IMR-90 (cell line): ENCODE measurements around the gene INTS6L. TPM values are rescaled to one million over a fixed set of nuclear protein-coding genes. Genes with fewer than 3 reads are reported as not detected.

ENCODE experiments used
- ATAC-seq: fragments of 200-7000 bp; cut with Tn5 transposase; 2 replicates; pipeline ENCODE4 v1.9.1; 2020; ENCODE audit warnings: low read depth, mild to moderate bottlenecking, moderate library complexity
- Bru-seq: library from RNA; stranded (reverse); fragments of 400-500 nt; gene quantifications from one replicate; lab custom pipeline; 2021; lab: Mats Ljungman, UMichigan
- BruChase-seq, 2 experiments: library from RNA; stranded (reverse); fragments of 400-500 nt; gene quantifications; one replicate each; lab custom pipeline; 2021; lab: Mats Ljungman, UMichigan
- BruUV-seq: library from RNA; stranded (reverse); fragments of 400-500 nt; replicated peaks from 2 replicates; lab custom pipeline; 2021; lab: Mats Ljungman, UMichigan
- CTCF ChIA-PET: fragments of 300-600 bp; formaldehyde crosslinking; extraction: SDS; loops from one replicate; lab custom pipeline; 2021; ENCODE audit warnings: antibody characterized with exemption; lab: Yijun Ruan, JAX
- POLR2A ChIA-PET: fragments of 300-600 bp; sonication (Branson Sonifier 250); formaldehyde crosslinking; loops from one replicate; lab custom pipeline; 2022; ENCODE audit warnings: antibody characterized with exemption; ENCODE audit not compliant: unreplicated experiment; lab: Charles Lee
- DNase-seq: peaks from one replicate; pipeline ENCODE4 v3.0.0; 2013
- H2AFZ ChIP-seq: replicated peaks from 2 replicates; pipeline ENCODE3; 2013; ENCODE audit warnings: low read length, mild to moderate bottlenecking; ENCODE audit not compliant: poor library complexity
- H2AK5ac ChIP-seq: 2 replicates; pipeline ENCODE4 v1.6.1; 2013; ENCODE audit warnings: low read depth, low read length, inconsistent platforms
- H2AK9ac ChIP-seq: replicated peaks from 2 replicates; pipeline ENCODE3; 2013; ENCODE audit warnings: mild to moderate bottlenecking, low read depth, low read length, moderate library complexity; ENCODE audit not compliant: poor library complexity
- H2BK120ac ChIP-seq: 2 replicates; pipeline ENCODE4 v1.6.1; 2013; ENCODE audit warnings: low read depth, low read length, inconsistent platforms
- H2BK15ac ChIP-seq: 3 replicates; pipeline ENCODE4 v1.6.1; 2013; ENCODE audit warnings: low read depth, low read length, inconsistent platforms
- H2BK20ac ChIP-seq: 2 replicates; pipeline ENCODE4 v1.6.1; 2013; ENCODE audit warnings: low read depth, mild to moderate bottlenecking, inconsistent platforms, low read length, moderate library complexity
- H2BK5ac ChIP-seq: 2 replicates; pipeline ENCODE4 v1.6.1; 2013; ENCODE audit warnings: mild to moderate bottlenecking, low read depth, low read length, inconsistent platforms; ENCODE audit not compliant: poor library complexity, severe bottlenecking
- H3K14ac ChIP-seq: replicated peaks from 2 replicates; pipeline ENCODE4 v1.6.1; 2013; ENCODE audit warnings: low read depth, low read length, inconsistent platforms
- H3K18ac ChIP-seq: 2 replicates; pipeline ENCODE4 v1.6.1; 2013; ENCODE audit warnings: low read depth, low read length, control low read depth
- H3K23ac ChIP-seq: 2 replicates; pipeline ENCODE4 v1.6.1; 2013; ENCODE audit warnings: low read depth, low read length, inconsistent platforms
- H3K27ac ChIP-seq: 2 replicates; pipeline ENCODE4 v1.5.1; 2013; ENCODE audit warnings: mild to moderate bottlenecking, control low read depth, low read length; ENCODE audit not compliant: insufficient read depth
- H3K27me3 ChIP-seq: 2 replicates; pipeline ENCODE4 v1.6.1; 2013; ENCODE audit warnings: low read length; ENCODE audit not compliant: control insufficient read depth, insufficient read depth
- H3K36me3 ChIP-seq: 2 replicates; pipeline ENCODE4 v1.6.1; 2013; ENCODE audit warnings: low read length, mixed read lengths; ENCODE audit not compliant: control insufficient read depth, insufficient read depth
- H3K4ac ChIP-seq: 2 replicates; pipeline ENCODE4 v1.6.1; 2013; ENCODE audit warnings: low read depth, low read length, inconsistent platforms
- H3K4me1 ChIP-seq: 2 replicates; pipeline ENCODE4 v1.6.1; 2013; ENCODE audit warnings: low read length, mixed read lengths; ENCODE audit not compliant: control insufficient read depth, insufficient read depth
- H3K4me2 ChIP-seq: 2 replicates; pipeline ENCODE4 v1.6.1; 2013; ENCODE audit warnings: low read depth, mild to moderate bottlenecking, control low read depth, low read length, moderate library complexity
- H3K4me3 ChIP-seq: 2 replicates; pipeline ENCODE4 v1.5.1; 2013; ENCODE audit warnings: low read depth, mild to moderate bottlenecking, control low read depth, low read length, moderate library complexity; ENCODE audit not compliant: insufficient read depth
- H3K56ac ChIP-seq: 2 replicates; pipeline ENCODE4 v1.6.1; 2013; ENCODE audit warnings: low read length, inconsistent platforms; ENCODE audit not compliant: insufficient read depth; ENCODE audit errors: extremely low read depth
- H3K79me1 ChIP-seq, 2 experiments: 2 replicates each; pipeline ENCODE4 v1.6.1; 2013; ENCODE audit warnings: low read length in 2 of 2, inconsistent platforms in 1 of 2, low read depth in 1 of 2
- H3K9ac ChIP-seq: 2 replicates; pipeline ENCODE4 v1.6.1; 2013; ENCODE audit warnings: low read depth, low read length, control low read depth
- H3K9me1 ChIP-seq: 2 replicates; pipeline ENCODE4 v1.6.1; 2013; ENCODE audit warnings: low read length, inconsistent platforms; ENCODE audit not compliant: insufficient read depth
- H3K9me3 ChIP-seq: 2 replicates; pipeline ENCODE4 v1.6.1; 2013; ENCODE audit warnings: low read length; ENCODE audit not compliant: control insufficient read depth, insufficient read depth
- H4K20me1 ChIP-seq: 2 replicates; pipeline ENCODE4 v1.6.1; 2013; ENCODE audit warnings: low read length, inconsistent platforms; ENCODE audit not compliant: insufficient read depth
- H4K5ac ChIP-seq: 2 replicates; pipeline ENCODE4 v1.6.1; 2013; ENCODE audit warnings: mild to moderate bottlenecking, low read depth, low read length, control low read depth
- H4K8ac ChIP-seq, 2 experiments: 2 replicates each; pipeline ENCODE4 v1.6.1; 2013; ENCODE audit warnings: low read depth in 2 of 2, low read length in 2 of 2, control low read depth in 1 of 2, inconsistent platforms in 1 of 2
- H4K91ac ChIP-seq: 2 replicates; pipeline ENCODE4 v1.6.1; 2013; ENCODE audit warnings: low read depth, low read length, inconsistent platforms; ENCODE audit not compliant: insufficient read depth
- BHLHE40 ChIP-seq: fragments of 150-350 bp; IDR thresholded peaks from 2 replicates; pipeline ENCODE4 v1.6.1; 2016; ENCODE audit warnings: mild to moderate bottlenecking, low read depth, low read length
- CTCF ChIP-seq: conservative IDR thresholded peaks from 2 replicates; pipeline ENCODE4 v1.5.1; 2012; ENCODE audit warnings: mild to moderate bottlenecking, low read depth, low read length, improper control_type of control experiment
- FOS ChIP-seq: fragments of 150-350 bp; IDR thresholded peaks from 2 replicates; pipeline ENCODE4 v1.6.1; 2016; ENCODE audit warnings: low read depth, low read length
- MAZ ChIP-seq: IDR thresholded peaks from 2 replicates; pipeline ENCODE4 v1.6.1; 2012; ENCODE audit warnings: low read depth, mild to moderate bottlenecking, low read length, improper control_type of control experiment, moderate library complexity, borderline replicate concordance
- MXI1 ChIP-seq: IDR thresholded peaks from 2 replicates; pipeline ENCODE4 v1.6.1; 2012; ENCODE audit warnings: low read depth, mild to moderate bottlenecking, low read length, moderate library complexity, borderline replicate concordance
- NFE2L2 ChIP-seq: fragments of 150-350 bp; IDR thresholded peaks from 2 replicates; pipeline ENCODE4 v1.6.1; 2016; ENCODE audit warnings: low read depth, mild to moderate bottlenecking, low read length
- POLR2A ChIP-seq: IDR thresholded peaks from 2 replicates; pipeline ENCODE4 v1.6.1; 2012; ENCODE audit warnings: mild to moderate bottlenecking, low read depth, low read length
- USF2 ChIP-seq: fragments of 150-350 bp; IDR thresholded peaks from 2 replicates; pipeline ENCODE4 v1.6.1; 2017; ENCODE audit warnings: mild to moderate bottlenecking, antibody characterized with exemption, low read length, low read depth
- WGBS, 2 experiments: methylation state at CpG; one replicate each; pipeline versions ENCODE4 v1.1.5 to v1.1.7; 2013; ENCODE audit warnings: missing lambda C conversion rate in 2 of 2; ENCODE audit not compliant: insufficient read length in 1 of 2; ENCODE audit errors: extremely low coverage in 2 of 2; 5-methylcytosine and 5-hydroxymethylcytosine counted together
- dilution Hi-C: fragments of 300-500 bp; cut with HindIII; formaldehyde crosslinking; loops from one replicate; pipeline ENCODE4 v1.14.3; 2018; ENCODE audit warnings: low sequenced_read_pairs; ENCODE audit not compliant: unreplicated experiment
- in situ Hi-C: fragments of 300-500 bp; cut with MboI; formaldehyde crosslinking; loops from 3 replicates; pipeline ENCODE4 v1.14.3; 2019; ENCODE audit warnings: low sequenced_read_pairs, inconsistent platforms, mixed read lengths
- intact Hi-C: fragments of 100-400 bp; cut with micrococcal nuclease; formaldehyde crosslinking; loops from 2 replicates; pipeline ENCODE4 v1.10.0; 2022
- long read RNA-seq: library from polyadenylated mRNA; unstranded; transcript quantifications from one replicate; pipeline ENCODE4 v2.0.0, GENCODE V29; 2021; ENCODE audit not compliant: unreplicated experiment
- polyA plus RNA-seq, 3 experiments: library from polyadenylated mRNA; depleted of rRNA; stranded (reverse); fragments of >200 nt; gene quantifications; 2 replicates each; pipeline ENCODE4 v1.2.3, GENCODE V29; 2012; ENCODE audit warnings: low replicate concordance in 1 of 3
- total RNA-seq: library from RNA; depleted of rRNA; stranded (reverse); fragments of >200 nt; gene quantifications from 2 replicates; pipeline ENCODE4 v1.2.3, GENCODE V29; 2012; rRNA removed

INTS6L gene
- 2.7 and 3.9 TPM in 2 replicates for total RNA-seq
- polyA plus RNA-seq (2012; rRNA removed) = 4.6 and 5.1 TPM in 2 replicates
- polyA plus RNA-seq (2012; cell fraction: cytosol; rRNA removed) = 0.55 TPM in 2 replicates
- polyA plus RNA-seq (2012; cell fraction: nucleus; rRNA removed; ENCODE audit: low replicate concordance) = 7.2 and 48.9 TPM in 2 replicates
- Bru-seq, nascent RNA = percentile 54 among the genes with signal in this experiment
- BruChase-seq, experiment 1, labeled RNA remaining after a 6-hour chase = percentile 51 among the genes with signal in this experiment
- percentile 74 among the genes with signal in this experiment for BruChase-seq, experiment 2, labeled RNA remaining after a 2-hour chase
- long read RNA-seq, partial matches to known transcripts = 0 of 1 reads
- long read RNA-seq, other reads (novel, unspliced or antisense) = 1 of 1 reads

GRCh38 chrX:135520553-135521404 is at the start of gene INTS6L:
Gene INTS6L, plus strand, starts transcription at chrX:135520660. Its CDS starts 333 bp downstream, at chrX:135520993.
- no TSS peak for BruUV-seq
- 54% methylated on average over 7 of the region's 50 CpGs; no CpG with 5 or more reads in 1 of the 2 experiments for WGBS, 2 experiments
- H4K20me1 ChIP-seq = no peaks in the 10 kb centered on the region
- POLR2A ChIA-PET = interaction anchor here (1.2 kb wide), 1 partner anchor 10 kb away, joined by 4 read pairs; no protein-coding TSS in a partner anchor
- ATAC-seq = peak; percentile 74
- H4K8ac ChIP-seq = peak within 1 kb of the TSS; percentile 48 to 67; a peak in 3 of 4 replicates
- H3K4me3 ChIP-seq = peak within 1 kb of the TSS; percentile 88
- H2AK5ac ChIP-seq = no peak within 1 kb of the TSS
- in situ Hi-C loops (no loop called here), intact Hi-C loops (loop anchor here (5.0 kb wide), 1 partner anchor 33 kb away; no protein-coding TSS in a partner anchor), dilution Hi-C loops (no loop called here)
- H4K5ac ChIP-seq = peak within 1 kb of the TSS; percentile 24
- H3K27ac ChIP-seq = peak within 1 kb of the TSS; percentile 73
- peak within 1 kb of the TSS; percentile 2 for H3K18ac ChIP-seq
- peak within 1 kb of the TSS; percentile 73 for H3K9ac ChIP-seq
- H3K4ac ChIP-seq = peak within 1 kb of the TSS; percentile 31
- TF ChIP-seq USF2 (peak; percentile 95), POLR2A (peak; percentile 97), BHLHE40 (no peak), MXI1 (peak; percentile 15; the same call in 1 of the 2 replicates), CTCF (no peak), NFE2L2 (no peak), MAZ (peak; percentile 51), FOS (no peak)
- CTCF ChIA-PET = no interaction called here
- H3K4me2 ChIP-seq = peak within 1 kb of the TSS; percentile 80
- no peak within 1 kb of the TSS for H2BK120ac ChIP-seq
- no peaks in the 10 kb centered on the region for H3K27me3 ChIP-seq
- no peak within 1 kb of the TSS for H3K23ac ChIP-seq
- 0 out of 2 replicates have a peak within 1 kb of the TSS, but pooled peaks have one; percentile 36 for H3K14ac ChIP-seq
- peak within 1 kb of the TSS; percentile 77 for H2BK5ac ChIP-seq
- H3K79me1 ChIP-seq = no peaks in the 10 kb centered on the region
- H4K91ac ChIP-seq = peak within 1 kb of the TSS; percentile 43
- no peaks in the 10 kb centered on the region for H3K9me3 ChIP-seq
- no peaks in the 10 kb centered on the region for H3K36me3 ChIP-seq
- H2BK15ac ChIP-seq = no peak within 1 kb of the TSS
- no peaks in the 10 kb centered on the region for H3K9me1 ChIP-seq
- no peaks in the 10 kb centered on the region for H3K4me1 ChIP-seq
- DNase-seq = peak; percentile 88
- peak within 1 kb of the TSS; percentile 29 for H3K56ac ChIP-seq
- H2BK20ac ChIP-seq = no peak within 1 kb of the TSS
- peak within 1 kb of the TSS; percentile 90 for H2AFZ ChIP-seq
- H2AK9ac ChIP-seq = peak within 1 kb of the TSS; percentile 68
